ENCODE data around the gene FMN2.

GRCh38 chr1:240255922-240256321, 164.2 kb downstream of the FMN2 start:
- TF ChIP-seq CTCF (conservative IDR thresholded peaks at IDR 0.05) (no peak), EZH2 (IDR thresholded peaks at IDR 0.05; ENCODE audit: low read depth) (no peak)
